Hepatocyte (in vitro differentiated cells): ENCODE measurements around the gene ASS1.

Source experiments
- CTCF ChIP-seq: fragments of 200-600 bp; sonication (generic); IDR thresholded peaks from 2 replicates; pipeline ENCODE4 v1.5.1; 2016; ENCODE audit warnings: antibody characterized with exemption, mild to moderate bottlenecking; ENCODE audit not compliant: poor library complexity
- EZH2phosphoT487 ChIP-seq: fragments of 200-600 bp; sonication (generic); IDR thresholded peaks from one replicate; pipeline ENCODE4 v1.6.1; 2018; ENCODE audit warnings: antibody characterized with exemption, mild to moderate bottlenecking, low read depth, moderate library complexity; ENCODE audit not compliant: unreplicated experiment, severe bottlenecking

- TF ChIP-seq CTCF (no peak), EZH2phosphoT487 (no peak)
These were observed 38.7 kb downstream of the ASS1 start for GRCh38 chr9:130483371-130483971.
